Tibial nerve (tissue), 4 donors: ENCODE measurements around the gene PGBD4. TPM values are rescaled to one million over a fixed set of nuclear protein-coding genes. Genes with fewer than 3 reads are reported as not detected.

ENCODE experiments used
- DNase-seq, 2 donors: peaks; one replicate each; pipeline ENCODE4 v3.0.0-alpha.2; 2019; ENCODE audit warnings: low spot score in 2 of 2
- H3K27ac ChIP-seq, 4 donors: fragments of 200-600 bp; sonication (generic) in 3 of 4; one replicate each; pipeline ENCODE4 v1.5.1; 2017 to 2019; ENCODE audit warnings: mild to moderate bottlenecking in 1 of 4
- H3K27me3 ChIP-seq, 2 donors: fragments of 200-600 bp; sonication (generic) in 1 of 2; one replicate each; pipeline versions ENCODE4 v1.5.1 to v1.6.0; 2017 to 2019
- H3K36me3 ChIP-seq, 3 donors: fragments of 200-600 bp; sonication (generic); one replicate each; pipeline ENCODE4 v1.5.1; 2018 to 2019
- H3K4me1 ChIP-seq, 4 donors: fragments of 200-600 bp; sonication (generic) in 3 of 4; one replicate each; pipeline ENCODE4 v1.5.1; 2017 to 2019
- H3K4me3 ChIP-seq, 4 donors: fragments of 200-600 bp; sonication (generic) in 3 of 4; one replicate each; pipeline ENCODE4 v1.5.1; 2017 to 2019; ENCODE audit warnings: mild to moderate bottlenecking in 1 of 4, moderate library complexity in 1 of 4
- H3K9me3 ChIP-seq, 4 donors: fragments of 200-600 bp; sonication (generic) in 3 of 4; one replicate each; pipeline ENCODE4 v1.5.1; 2017 to 2019
- CTCF ChIP-seq, 5 experiments: fragments of 200-600 bp in 3 of 5; fragments of 450-650 bp in 2 of 5; sonication (generic) in 3 of 5; IDR thresholded peaks; one replicate each; pipeline ENCODE4 v1.5.1; 2016 to 2019; ENCODE audit warnings: antibody characterized with exemption in 5 of 5, mild to moderate bottlenecking in 3 of 5, moderate library complexity in 2 of 5
- EP300 ChIP-seq, 2 donors: sonication (generic); formaldehyde crosslinking; IDR thresholded peaks; one replicate each; pipeline ENCODE4 v1.6.1; 2017; ENCODE audit warnings: antibody characterized with exemption in 2 of 2, mild to moderate bottlenecking in 1 of 2
- POLR2A ChIP-seq, 2 donors: fragments of 450-650 bp; IDR thresholded peaks; one replicate each; pipeline ENCODE4 v1.6.1; 2017; ENCODE audit warnings: antibody characterized with exemption in 2 of 2, mild to moderate bottlenecking in 2 of 2, moderate library complexity in 2 of 2
- WGBS, 2 donors: methylation state at CpG; one replicate each; pipeline ENCODE4 v1.1.5; 2018; 5-methylcytosine and 5-hydroxymethylcytosine counted together
- total RNA-seq, 4 donors: library from RNA; depleted of rRNA; stranded (reverse); fragments of >200 nt; gene quantifications; one replicate each; pipeline ENCODE4 v1.1.0, GENCODE V29; 2016

PGBD4 gene
- total RNA-seq, 4 donors from 2014 or later: 0.90 to 2.9 (median 1.9) TPM

DNA sequence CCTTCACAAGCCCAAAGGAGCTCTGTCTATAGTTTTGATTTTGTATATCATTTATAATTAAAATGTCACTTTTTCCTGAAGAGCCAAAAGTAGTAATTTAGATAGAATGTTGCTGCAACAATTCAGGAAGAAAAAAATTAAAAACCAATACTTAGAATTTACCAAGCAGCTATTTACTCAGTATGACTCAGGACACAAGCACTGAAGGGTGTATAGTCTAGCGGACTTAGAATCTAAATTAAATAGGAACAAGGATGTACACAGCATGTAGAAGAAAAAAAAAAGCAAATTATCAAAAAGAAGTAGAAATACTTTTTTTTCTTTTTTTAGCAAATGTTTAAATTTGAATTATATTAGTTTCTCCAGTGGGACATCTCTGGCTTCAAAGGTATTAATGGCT lies 31.6 kb downstream of the PGBD4 start:
- no peak for DNase-seq
- 92 to 99% methylated on average over 1 of the region's 1 CpG for WGBS, 2 donors

DNA sequence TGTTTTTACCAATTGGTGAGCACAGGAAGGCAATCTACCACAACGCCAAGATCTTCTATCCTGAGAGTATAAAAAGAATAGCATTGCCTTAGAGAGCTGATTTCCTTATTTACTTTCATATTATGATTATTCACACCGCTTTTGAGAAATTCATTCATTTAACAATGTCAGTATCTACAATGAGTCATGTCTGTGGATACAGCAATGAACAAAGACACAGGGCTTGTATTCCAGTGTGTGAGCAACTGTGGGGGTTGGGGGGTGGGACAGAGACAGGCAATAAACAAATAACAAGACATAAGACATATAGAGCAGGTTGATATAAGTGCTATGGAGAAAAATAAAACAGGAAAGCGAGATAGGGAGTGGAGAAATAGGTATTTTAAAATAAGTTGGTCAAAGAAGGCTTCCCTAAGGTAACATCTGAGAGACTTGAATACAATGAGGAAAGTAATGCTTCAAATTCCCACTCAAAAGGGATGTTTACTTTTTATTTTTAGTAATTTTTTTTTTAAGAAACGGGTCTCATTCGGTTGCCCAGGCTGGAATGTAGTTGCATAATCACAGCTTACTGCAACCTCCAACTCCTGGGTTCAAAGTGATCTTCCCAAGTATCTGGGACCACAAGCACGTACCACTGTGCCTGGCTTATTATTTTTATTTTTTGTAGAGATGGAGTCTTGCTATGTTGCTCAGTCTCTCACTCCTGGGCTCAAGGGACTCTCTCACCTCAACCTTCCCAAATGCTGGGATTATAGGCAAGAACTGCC lies 45.7 kb downstream of the PGBD4 start:
- H3K9me3 ChIP-seq: no peaks in the 10 kb centered on the region
- TF ChIP-seq EP300 (IDR thresholded peaks at IDR 0.05) (no peak), POLR2A (IDR thresholded peaks at IDR 0.05) (no peak), CTCF (IDR thresholded peaks at IDR 0.05) (no peak)
- no peak overlapping the region for H3K4me3 ChIP-seq
- no peaks in the 10 kb centered on the region for H3K4me1 ChIP-seq
- WGBS, 2 donors: 56 to 62% methylated on average over 6 of the region's 6 CpGs
- DNase-seq: no peak
- H3K27me3 ChIP-seq: no peaks in the 10 kb centered on the region
- peaks cover 0 to 82% (median 0%) of the 10 kb centered on the region in 3 donors for H3K36me3 ChIP-seq
- no peak overlapping the region for H3K27ac ChIP-seq

More for the DNA sequence above, 31.6 kb downstream of the PGBD4 start:
- H3K9me3 ChIP-seq: no peaks in the 10 kb centered on the region
- TF ChIP-seq CTCF (IDR thresholded peaks at IDR 0.05) (no peak), EP300 (IDR thresholded peaks at IDR 0.05) (no peak), POLR2A (IDR thresholded peaks at IDR 0.05) (no peak)
- H3K27ac ChIP-seq: no peak overlapping the region
- no peaks in the 10 kb centered on the region for H3K4me1 ChIP-seq
- H3K36me3 ChIP-seq: peaks cover 0 to 9% (median 0%) of the 10 kb centered on the region in 3 donors
- no peak overlapping the region for H3K4me3 ChIP-seq
- no peaks in the 10 kb centered on the region for H3K27me3 ChIP-seq

DNA sequence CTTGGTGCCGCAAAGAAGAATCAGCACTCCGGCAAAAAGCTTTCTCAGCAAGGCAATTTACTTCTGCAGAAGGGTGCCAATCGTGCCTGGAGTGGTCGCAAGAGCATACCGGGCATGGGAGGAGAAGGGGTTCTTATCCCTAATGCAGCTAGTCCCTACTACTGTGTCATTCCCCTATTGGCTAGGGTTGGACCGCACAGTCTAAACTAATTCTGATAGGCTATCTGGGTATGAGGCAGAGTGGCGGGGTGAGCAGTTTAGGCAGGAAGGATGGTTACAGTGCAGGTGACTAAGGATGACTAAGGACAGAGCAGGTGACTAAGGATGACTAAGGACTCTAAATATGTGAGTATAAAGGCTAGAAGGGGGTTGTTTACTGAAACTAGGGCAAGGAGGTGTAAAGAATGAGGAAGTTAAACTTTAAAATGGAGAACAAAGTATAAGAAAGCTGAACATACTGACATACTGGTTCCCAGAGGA lies 52.9 kb downstream of the PGBD4 start:
- H3K4me3 ChIP-seq: no peak overlapping the region
- H3K27ac ChIP-seq: no peak overlapping the region
- no peaks in the 10 kb centered on the region for H3K27me3 ChIP-seq
- TF ChIP-seq CTCF (IDR thresholded peaks at IDR 0.05) (no peak), POLR2A (IDR thresholded peaks at IDR 0.05) (no peak), EP300 (IDR thresholded peaks at IDR 0.05) (no peak)
- no peak for DNase-seq
- peaks cover 0 to 87% (median 8%) of the 10 kb centered on the region in 3 donors for H3K36me3 ChIP-seq
- H3K9me3 ChIP-seq: peaks cover 0 to 16% (median 2%) of the 10 kb centered on the region in 4 donors
- 91% methylated on average over 7 of the region's 7 CpGs for WGBS, 2 donors
- no peaks in the 10 kb centered on the region for H3K4me1 ChIP-seq

DNA sequence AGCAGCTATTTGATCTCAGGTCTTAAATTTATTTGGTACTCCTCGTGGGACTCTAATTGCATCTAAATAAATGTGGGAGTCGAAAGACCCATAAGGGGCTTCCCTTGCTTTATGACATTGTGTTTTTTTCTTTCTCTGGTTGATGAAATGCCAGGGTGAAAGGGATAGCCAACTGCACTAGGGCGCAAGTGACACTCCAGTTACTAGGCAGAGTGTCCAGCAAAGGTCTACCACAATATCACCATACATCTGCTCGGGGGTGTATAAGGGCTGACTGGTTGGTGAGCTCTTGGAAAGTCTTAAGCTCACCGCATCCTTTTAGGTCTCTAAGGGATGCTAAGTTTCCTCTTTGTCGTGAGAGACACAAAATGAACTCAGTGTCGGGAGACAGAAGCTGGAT lies 54.0 kb downstream of the PGBD4 start:
- 93% methylated on average over 7 of the region's 7 CpGs for WGBS, 2 donors
- Histone ChIP-seq H3K36me3 (peaks cover 0 to 87% (median 8%) of the 10 kb centered on the region in 3 donors), H3K4me1 (no peaks in the 10 kb centered on the region), H3K27me3 (no peaks in the 10 kb centered on the region), H3K9me3 (peaks cover 0 to 20% (median 2%) of the 10 kb centered on the region in 4 donors), H3K4me3 (no peak overlapping the region), H3K27ac (no peak overlapping the region)
- TF ChIP-seq CTCF (IDR thresholded peaks at IDR 0.05) (no peak), EP300 (IDR thresholded peaks at IDR 0.05) (no peak), POLR2A (IDR thresholded peaks at IDR 0.05) (no peak)
- no peak for DNase-seq

Other genes with a start within 250 kb of the PGBD4 start
- under 1 TPM; 0.21 to 0.98 (median 0.37) TPM for gene CHRM5, start 133.6 kb upstream of the PGBD4 start, total RNA-seq
- gene AVEN, start 62.9 kb upstream of the PGBD4 start, total RNA-seq: 10 to 100 TPM; 14.9 to 34.8 (median 25.5) TPM
- 10 to 100 TPM; 29.9 to 41.4 (median 34.4) TPM for gene EMC7, start 221 bp upstream of the PGBD4 start, total RNA-seq
- gene KATNBL1, start 108.0 kb downstream of the PGBD4 start, total RNA-seq: 100 to 1,000 TPM in 1 of 4 donors, 10 to 100 TPM in 3; 81.4 to 104 (median 87.8) TPM
- 100 to 1,000 TPM; 146 to 190 (median 156) TPM for gene EMC4, start 122.9 kb downstream of the PGBD4 start, total RNA-seq
- gene SLC12A6, start 235.7 kb downstream of the PGBD4 start, total RNA-seq: 10 to 100 TPM; 26.9 to 36.9 (median 32.6) TPM
- 100 to 1,000 TPM in 1 of 4 donors, 10 to 100 TPM in 3; 75.4 to 133 (median 87.7) TPM for gene NOP10, start 241.1 kb downstream of the PGBD4 start, total RNA-seq
- gene NUTM1, start 241.2 kb downstream of the PGBD4 start, total RNA-seq: not detected